ENCODE measurements around the gene GDPD5. TPM values are rescaled to one million over a fixed set of nuclear protein-coding genes. Genes with fewer than 3 reads are reported as not detected.

The GDPD5 gene
- total and polyA plus RNA-seq, 2 donors (not counting 1 experiment from before 2014, with no cell fraction given): 59.1 to 102 TPM

GRCh38 chr11:75563501-75563977 is 37.8 kb upstream of the GDPD5 start:
- Mint-ChIP-seq H3K27me3 (peaks cover 6% of the 10 kb centered on the region), H3K27ac (peak overlapping the region; percentile 53), H3K4me1 (peaks cover 24% of the 10 kb centered on the region), H3K4me3 (peak overlapping the region; percentile 99), H3K9me3 (ENCODE audit: insufficient read depth) (no peaks in the 10 kb centered on the region)
- no peaks in the 10 kb centered on the region for H3K9me3 ChIP-seq (ENCODE audit: control extremely low read depth in 1 of 3, control insufficient read depth in 2 of 3, insufficient read depth in 1 of 3, low read length in 2 of 3)
- no peak overlapping the region for H3K9ac ChIP-seq (ENCODE audit: low read length)
- ChIA-PET CTCF (no interaction called here), POLR2A (interaction anchor here (0.9 kb wide), 1 partner anchor 21 kb away, joined by 3 read pairs; no protein-coding TSS in a partner anchor)
- peaks cover 18 to 21% of the 10 kb centered on the region in 2 donors for H3K4me1 ChIP-seq (ENCODE audit: control insufficient read depth in 2 of 2, insufficient read depth in 2 of 2, low read length in 2 of 2)
- no peak for DNase-seq
- ATAC-seq (ENCODE audit: low read depth): no peak
- no peaks in the 10 kb centered on the region for H4K20me1 ChIP-seq (ENCODE audit: control insufficient read depth, insufficient read depth, low read length, poor library complexity, severe bottlenecking)
- H2AFZ ChIP-seq (ENCODE audit: insufficient read depth, low read depth, low read length, poor library complexity, severe bottlenecking): peak overlapping the region; percentile 100
- TF ChIP-seq, protein P1, sequence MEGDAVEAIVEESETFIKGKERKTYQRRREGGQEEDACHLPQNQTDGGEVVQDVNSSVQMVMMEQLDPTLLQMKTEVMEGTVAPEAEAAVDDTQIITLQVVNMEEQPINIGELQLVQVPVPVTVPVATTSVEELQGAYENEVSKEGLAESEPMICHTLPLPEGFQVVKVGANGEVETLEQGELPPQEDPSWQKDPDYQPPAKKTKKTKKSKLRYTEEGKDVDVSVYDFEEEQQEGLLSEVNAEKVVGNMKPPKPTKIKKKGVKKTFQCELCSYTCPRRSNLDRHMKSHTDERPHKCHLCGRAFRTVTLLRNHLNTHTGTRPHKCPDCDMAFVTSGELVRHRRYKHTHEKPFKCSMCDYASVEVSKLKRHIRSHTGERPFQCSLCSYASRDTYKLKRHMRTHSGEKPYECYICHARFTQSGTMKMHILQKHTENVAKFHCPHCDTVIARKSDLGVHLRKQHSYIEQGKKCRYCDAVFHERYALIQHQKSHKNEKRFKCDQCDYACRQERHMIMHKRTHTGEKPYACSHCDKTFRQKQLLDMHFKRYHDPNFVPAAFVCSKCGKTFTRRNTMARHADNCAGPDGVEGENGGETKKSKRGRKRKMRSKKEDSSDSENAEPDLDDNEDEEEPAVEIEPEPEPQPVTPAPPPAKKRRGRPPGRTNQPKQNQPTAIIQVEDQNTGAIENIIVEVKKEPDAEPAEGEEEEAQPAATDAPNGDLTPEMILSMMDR (IDR thresholded peaks at IDR 0.05): no peak
- no peak for TF ChIP-seq EZH2 (IDR thresholded peaks at IDR 0.05; ENCODE audit: borderline replicate concordance, insufficient read depth, low read depth, low read length, poor library complexity, severe bottlenecking)
- 77% methylated on average over 5 of the region's 5 CpGs for WGBS (ENCODE audit: insufficient coverage)
- H3K79me2 ChIP-seq (ENCODE audit: control insufficient read depth, insufficient read depth, low read length): no peaks in the 10 kb centered on the region
- no peak overlapping the region for H3K27ac ChIP-seq (ENCODE audit: low read length in 2 of 2)
- no peaks in the 10 kb centered on the region for H3K36me3 ChIP-seq (replicated peaks in 1 of 2; ENCODE audit: control extremely low read depth in 1 of 2, control insufficient read depth in 1 of 2, extremely low read depth in 1 of 2, insufficient read depth in 2 of 2, low read length in 1 of 2)
- no peak overlapping the region for H3K4me3 ChIP-seq (ENCODE audit: control extremely low read depth in 1 of 5, extremely low read depth in 1 of 5, insufficient read depth in 1 of 5, low read depth in 2 of 5, low read length in 4 of 5)
- intact Hi-C loops (cut with micrococcal nuclease): loop anchor here (2.0 kb wide), 1 partner anchor 13 kb away; no protein-coding TSS in a partner anchor
- peak overlapping the region; percentile 100 for H3K4me2 ChIP-seq (replicated peaks; ENCODE audit: low read depth, low read length, poor library complexity, severe bottlenecking)
- H3K27me3 ChIP-seq (replicated peaks in 1 of 4; ENCODE audit: control extremely low read depth in 1 of 4, control insufficient read depth in 3 of 4, insufficient read depth in 4 of 4, low read length in 3 of 4): peaks cover 0 to 16% (median 6%) of the 10 kb centered on the region in 4 experiments

GRCh38 chr11:75562836-75563484 is 37.2 kb upstream of the GDPD5 start:
- peak overlapping the region; percentile 100 for H2AFZ ChIP-seq (ENCODE audit: insufficient read depth, low read depth, low read length, poor library complexity, severe bottlenecking)
- H3K79me2 ChIP-seq (ENCODE audit: control insufficient read depth, insufficient read depth, low read length): no peaks in the 10 kb centered on the region
- H3K27ac Mint-ChIP-seq: peak overlapping the region; percentile 89

More at GRCh38 chr11:75562836-75563484, 37.2 kb upstream of the GDPD5 start:
- H3K27me3 ChIP-seq (replicated peaks in 1 of 4; ENCODE audit: control extremely low read depth in 1 of 4, control insufficient read depth in 3 of 4, insufficient read depth in 4 of 4, low read length in 3 of 4): peaks cover 0 to 16% (median 6%) of the 10 kb centered on the region in 4 experiments
- ATAC-seq (ENCODE audit: low read depth) (no peak), DNase-seq (no peak)
- H3K4me2 ChIP-seq (replicated peaks; ENCODE audit: low read depth, low read length, poor library complexity, severe bottlenecking): peak overlapping the region; percentile 100
- peak overlapping the region in 1 of 2 donors; percentile 75 for H3K27ac ChIP-seq (ENCODE audit: low read length in 2 of 2)
- CTCF ChIA-PET: interaction anchor here (1.3 kb wide), 1 partner anchor 14 kb away, joined by 3 read pairs; no protein-coding TSS in a partner anchor
- peak overlapping the region; percentile 92 for H3K9ac ChIP-seq (ENCODE audit: low read length)
- Mint-ChIP-seq H3K4me3 (peak overlapping the region; percentile 99), H3K4me1 (peaks cover 24% of the 10 kb centered on the region), H3K9me3 (ENCODE audit: insufficient read depth) (no peaks in the 10 kb centered on the region), H3K27me3 (peaks cover 6% of the 10 kb centered on the region)
- no peaks in the 10 kb centered on the region for H3K9me3 ChIP-seq (ENCODE audit: control extremely low read depth in 1 of 3, control insufficient read depth in 2 of 3, insufficient read depth in 1 of 3, low read length in 2 of 3)
- intact Hi-C loops (cut with micrococcal nuclease): loop anchor here (1.0 to 2.0 kb wide), 2 partner anchors 14 to 20 kb away; no protein-coding TSS in a partner anchor
- no peaks in the 10 kb centered on the region for H3K36me3 ChIP-seq (replicated peaks in 1 of 2; ENCODE audit: control extremely low read depth in 1 of 2, control insufficient read depth in 1 of 2, extremely low read depth in 1 of 2, insufficient read depth in 2 of 2, low read length in 1 of 2)
- no peaks in the 10 kb centered on the region for H4K20me1 ChIP-seq (ENCODE audit: control insufficient read depth, insufficient read depth, low read length, poor library complexity, severe bottlenecking)
- no peak for TF ChIP-seq EZH2 (IDR thresholded peaks at IDR 0.05; ENCODE audit: borderline replicate concordance, insufficient read depth, low read depth, low read length, poor library complexity, severe bottlenecking)
- TF ChIP-seq, protein P1 (IDR thresholded peaks at IDR 0.05): no peak
- 20% methylated on average over 14 of the region's 16 CpGs for WGBS (ENCODE audit: insufficient coverage)
- peak overlapping the region in 4 of 5 experiments; percentile 82 to 93 (median 86) for H3K4me3 ChIP-seq (ENCODE audit: control extremely low read depth in 1 of 5, extremely low read depth in 1 of 5, insufficient read depth in 1 of 5, low read depth in 2 of 5, low read length in 4 of 5)
- POLR2A ChIA-PET: interaction anchor here (0.9 kb wide), 1 partner anchor 21 kb away, joined by 3 read pairs; no protein-coding TSS in a partner anchor
- peaks cover 18 to 21% of the 10 kb centered on the region in 2 donors for H3K4me1 ChIP-seq (ENCODE audit: control insufficient read depth in 2 of 2, insufficient read depth in 2 of 2, low read length in 2 of 2)
